ENCODE data around the gene SV2C. TPM values are rescaled to one million over a fixed set of nuclear protein-coding genes. Genes with fewer than 3 reads are reported as not detected.

The SV2C gene
- total RNA-seq, 1 donor from 2014 or later = not detected

GRCh38 chr5:76199336-76200318, 116.4 kb downstream of the SV2C start:
- H3K4me3 ChIP-seq (ENCODE audit: low read depth, low read length) = no peak overlapping the region
- TF ChIP-seq CTCF (conservative IDR thresholded peaks at IDR 0.05; ENCODE audit: low read depth, low read length) = no peak
- no peak for DNase-seq (ENCODE audit: low read depth)

- no peak for TF ChIP-seq CTCF (conservative IDR thresholded peaks at IDR 0.05; ENCODE audit: low read depth, low read length)
- no peak for DNase-seq (ENCODE audit: low read depth)
- H3K4me3 ChIP-seq (ENCODE audit: low read depth, low read length) = no peak overlapping the region
Observed at GRCh38 chr5:76202182-76202581, 119.0 kb downstream of the SV2C start.

GRCh38 chr5:76204191-76204590, 121.0 kb downstream of the SV2C start:
- DNase-seq (ENCODE audit: low read depth) = no peak
- TF ChIP-seq CTCF (conservative IDR thresholded peaks at IDR 0.05; ENCODE audit: low read depth, low read length) = no peak
- H3K4me3 ChIP-seq (ENCODE audit: low read depth, low read length) = no peak overlapping the region

- no peak overlapping the region for H3K4me3 ChIP-seq (ENCODE audit: low read depth, low read length)
- no peak for DNase-seq (ENCODE audit: low read depth)
- TF ChIP-seq CTCF (conservative IDR thresholded peaks at IDR 0.05; ENCODE audit: low read depth, low read length) = no peak
Observed at GRCh38 chr5:76204713-76205112, 121.5 kb downstream of the SV2C start.

- no peak overlapping the region for H3K4me3 ChIP-seq (ENCODE audit: low read depth, low read length)
Observed at GRCh38 chr5:76207120-76207519, 123.9 kb downstream of the SV2C start.

GRCh38 chr5:76209297-76209696, 126.1 kb downstream of the SV2C start:
- no peak overlapping the region for H3K4me3 ChIP-seq (ENCODE audit: low read depth, low read length)
- DNase-seq (ENCODE audit: low read depth) = no peak
- TF ChIP-seq CTCF (conservative IDR thresholded peaks at IDR 0.05; ENCODE audit: low read depth, low read length) = peak; percentile 33

More at GRCh38 chr5:76207120-76207519, 123.9 kb downstream of the SV2C start:
- DNase-seq (ENCODE audit: low read depth) = no peak
- TF ChIP-seq CTCF (conservative IDR thresholded peaks at IDR 0.05; ENCODE audit: low read depth, low read length) = no peak
